Measurements from ENCODE around the gene TPM2. TPM values are rescaled to one million over a fixed set of nuclear protein-coding genes. Genes with fewer than 3 reads are reported as not detected.

Gene TPM2
- total RNA-seq, 1 donor from 2014 or later, result 515 TPM

Small RNA genes lying within 50 kb of the gene (microRNA-seq; reads per million reads assigned to microRNA genes)
- gene MIR6852 (ENCODE audit: unreplicated experiment) (1.6 reads per million), gene MIR6853 (ENCODE audit: unreplicated experiment) (not detected)

Other genes starting within 250 kb of the TPM2 start
- 59.4 and 67.1 TPM in 2 replicates for gene RUSC2, start 199.8 kb downstream of the TPM2 start, total RNA-seq
- gene TESK1, start 84.7 kb downstream of the TPM2 start, total RNA-seq, result 44.4 and 53.5 TPM in 2 replicates
- 0.57 and 0.91 TPM in 2 replicates for gene CD72, start 71.5 kb downstream of the TPM2 start, total RNA-seq
- not detected in 2 replicates for gene SIT1, start 39.0 kb downstream of the TPM2 start, total RNA-seq
- gene RMRP, start 31.9 kb downstream of the TPM2 start, total RNA-seq, result 14,337 and 15,426 TPM in 2 replicates
- 30.0 and 31.3 TPM in 2 replicates for gene CCDC107, start 31.6 kb downstream of the TPM2 start, total RNA-seq
- 0.86 and 1.6 TPM in 2 replicates for gene ARHGEF39, start 24.7 kb downstream of the TPM2 start, total RNA-seq
- not detected in 2 replicates for gene CA9, start 16.0 kb downstream of the TPM2 start, total RNA-seq
- 433 and 439 TPM in 2 replicates for gene TLN1, start 42.3 kb upstream of the TPM2 start, total RNA-seq
- 39.0 and 45.4 TPM in 2 replicates for gene CREB3, start 42.7 kb upstream of the TPM2 start, total RNA-seq
- 64.0 and 69.8 TPM in 2 replicates for gene GBA2, start 59.3 kb upstream of the TPM2 start, total RNA-seq
- gene RGP1, start 59.4 kb upstream of the TPM2 start, total RNA-seq, result 35.9 and 38.4 TPM in 2 replicates
- gene MSMP, start 64.4 kb upstream of the TPM2 start, total RNA-seq, result 0.56 TPM in 1 of 2 replicates, not detected in the other
- 26.8 and 28.1 TPM in 2 replicates for gene NPR2, start 101.7 kb upstream of the TPM2 start, total RNA-seq
- gene SPAG8, start 122.3 kb upstream of the TPM2 start, total RNA-seq, result 2.4 TPM in 2 replicates
- gene HINT2, start 125.1 kb upstream of the TPM2 start, total RNA-seq, result 35.4 and 36.0 TPM in 2 replicates
- gene FAM221B, start 138.8 kb upstream of the TPM2 start, total RNA-seq, result not detected in 2 replicates
- 25.6 and 29.9 TPM in 2 replicates for gene TMEM8B, start 139.3 kb upstream of the TPM2 start, total RNA-seq
- gene OR13J1, start 180.5 kb upstream of the TPM2 start, total RNA-seq, result not detected in 2 replicates
- gene HRCT1, start 216.3 kb upstream of the TPM2 start, total RNA-seq, result 3.0 and 3.7 TPM in 2 replicates
- 0.56 TPM in 1 of 2 replicates, not detected in the other for gene SPAAR, start 219.6 kb upstream of the TPM2 start, total RNA-seq

Data from osteocyte (in vitro differentiated cells).